Mesodermal cell (in vitro differentiated cells): ENCODE results near the gene HAUS3.

ENCODE experiments used
- H3K27ac ChIP-seq: 2 replicates; pipeline ENCODE4 v1.7.0; 2013; ENCODE audit warnings: mild to moderate bottlenecking, low read depth, low read length, moderate library complexity; ENCODE audit not compliant: severe bottlenecking
- H3K36me3 ChIP-seq: 2 replicates; pipeline ENCODE4 v1.7.1; 2013; ENCODE audit warnings: mild to moderate bottlenecking, low read length, moderate library complexity; ENCODE audit not compliant: control insufficient read depth, insufficient read depth
- H3K4me1 ChIP-seq: one replicate; pipeline ENCODE4 v1.7.1; 2013; ENCODE audit warnings: mild to moderate bottlenecking, low read length; ENCODE audit not compliant: insufficient read depth, control insufficient read depth, poor library complexity, severe bottlenecking
- H3K4me3 ChIP-seq: 2 replicates; pipeline ENCODE4 v1.7.0; 2013; ENCODE audit warnings: low read length, control low read depth, mild to moderate bottlenecking; ENCODE audit not compliant: insufficient read depth, poor library complexity, severe bottlenecking; ENCODE audit errors: extremely low read depth
- H3K9me3 ChIP-seq: 2 replicates; pipeline ENCODE4 v1.7.1; 2013; ENCODE audit warnings: mild to moderate bottlenecking, low read length, moderate library complexity; ENCODE audit not compliant: control insufficient read depth
- WGBS, 2 experiments: methylation state at CpG; one replicate each; pipeline ENCODE4 v1.1.5; 2013; ENCODE audit warnings: missing lambda C conversion rate in 2 of 2; ENCODE audit not compliant: insufficient coverage in 2 of 2; 5-methylcytosine and 5-hydroxymethylcytosine counted together

Gene HAUS3

GRCh38 chr4:2268357-2269205, 26.7 kb upstream of the HAUS3 start:
- Histone ChIP-seq H3K36me3 (no peaks in the 10 kb centered on the region), H3K9me3 (no peaks in the 10 kb centered on the region), H3K27ac (no peak overlapping the region), H3K4me3 (no peak overlapping the region), H3K4me1 (peaks cover 10% of the 10 kb centered on the region)
- WGBS, 2 experiments, result 83 to 90% methylated on average over 16 to 21 of the region's 22 CpGs

DNA sequence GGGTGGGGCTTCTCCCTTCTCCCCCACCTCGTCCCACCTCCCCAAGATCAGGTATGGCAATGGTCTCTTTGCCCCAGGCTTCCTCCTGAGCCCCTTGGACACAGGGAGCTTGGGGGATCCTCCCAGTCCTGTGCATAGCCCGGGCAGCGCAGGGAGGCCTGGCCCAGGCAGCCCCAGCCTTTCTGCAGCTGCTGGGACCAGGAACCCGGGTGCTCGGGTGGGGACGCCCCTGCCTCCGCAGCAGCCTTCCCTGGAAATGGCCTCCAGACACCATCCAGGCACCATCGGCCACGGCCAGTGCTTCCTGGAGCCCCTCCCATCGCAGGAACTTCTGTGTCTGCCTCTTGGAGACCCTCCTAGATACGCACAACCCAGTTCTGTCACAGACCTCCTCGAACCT, 25.9 kb upstream of the HAUS3 start:
- 86 to 95% methylated on average over 9 of the region's 12 CpGs for WGBS, 2 experiments
- Histone ChIP-seq H3K27ac (no peak overlapping the region), H3K36me3 (no peaks in the 10 kb centered on the region), H3K4me3 (no peak overlapping the region), H3K4me1 (peaks cover 13% of the 10 kb centered on the region), H3K9me3 (no peaks in the 10 kb centered on the region)

DNA sequence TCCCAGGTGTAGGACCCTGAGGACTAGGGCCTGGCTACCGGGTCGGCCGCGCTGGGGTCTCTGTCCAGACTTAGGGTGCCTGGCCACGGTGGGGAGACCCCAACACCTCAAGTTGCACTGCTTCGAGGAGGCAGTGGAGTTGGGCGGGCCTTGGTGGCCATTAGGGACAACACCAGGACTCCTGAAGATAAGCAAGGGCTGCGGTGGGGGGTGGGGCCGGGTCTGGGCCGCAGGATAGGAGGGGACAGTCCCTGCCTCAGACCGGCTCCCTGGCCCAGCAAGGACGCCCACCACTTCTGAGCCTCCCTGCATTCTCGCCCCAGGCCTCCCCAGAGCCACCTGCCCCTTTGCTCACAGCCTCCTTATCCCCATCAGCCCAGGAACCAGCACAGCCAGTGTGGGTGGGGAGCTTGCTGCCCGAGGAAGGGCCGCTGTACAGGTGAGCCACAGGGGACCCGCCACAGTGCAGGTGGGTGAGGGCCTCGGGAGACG, 25.4 kb upstream of the HAUS3 start:
- Histone ChIP-seq H3K36me3 (no peaks in the 10 kb centered on the region), H3K27ac (no peak overlapping the region), H3K4me1 (peaks cover 13% of the 10 kb centered on the region), H3K4me3 (no peak overlapping the region), H3K9me3 (no peaks in the 10 kb centered on the region)
- 86% methylated on average over 14 of the region's 18 CpGs for WGBS, 2 experiments

DNA sequence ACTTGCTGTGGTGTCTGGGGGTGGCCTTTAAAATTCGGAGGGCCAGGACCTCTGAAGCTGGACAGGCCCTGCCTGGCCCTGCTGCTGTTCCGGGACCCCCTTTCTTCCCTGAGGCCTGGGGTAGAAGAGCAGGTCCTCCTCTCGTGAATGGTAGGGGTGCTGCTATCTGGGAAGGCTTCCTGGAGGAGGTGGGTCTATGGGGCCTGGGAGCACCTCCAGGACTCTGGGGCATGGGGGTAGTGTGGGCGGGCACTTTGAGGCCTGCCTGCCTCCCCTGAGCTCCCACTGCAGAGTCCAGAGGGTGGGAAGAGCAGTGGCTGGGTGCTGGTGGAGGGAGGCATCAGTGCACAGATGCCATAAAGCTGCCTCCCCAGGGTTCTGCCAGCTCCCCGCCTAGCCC, 24.9 kb upstream of the HAUS3 start:
- H3K27ac ChIP-seq, result no peak overlapping the region
- 72 to 100% methylated on average over 3 to 4 of the region's 5 CpGs for WGBS, 2 experiments
- peaks cover 13% of the 10 kb centered on the region for H3K4me1 ChIP-seq
- no peaks in the 10 kb centered on the region for H3K36me3 ChIP-seq
- H3K9me3 ChIP-seq, result no peaks in the 10 kb centered on the region
- no peak overlapping the region for H3K4me3 ChIP-seq

DNA sequence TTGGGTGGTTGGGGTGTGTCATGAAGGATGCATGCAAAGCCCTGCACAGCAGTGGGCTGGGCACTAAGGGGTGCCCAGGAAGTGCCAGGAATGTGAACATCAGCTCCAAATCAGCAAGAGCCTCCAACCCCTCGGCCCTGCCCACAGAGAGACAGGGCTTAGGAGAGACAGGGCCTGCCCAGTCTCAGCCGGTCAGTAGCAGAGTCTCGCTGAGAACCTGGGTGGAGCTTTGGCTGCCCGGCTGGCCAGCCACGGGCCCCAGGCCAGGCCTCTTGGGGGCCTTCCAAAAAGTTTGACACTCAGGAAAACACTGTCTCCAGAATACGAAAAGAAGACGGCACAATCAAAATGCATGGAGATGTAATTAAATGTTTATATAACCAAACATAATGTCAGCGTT, 24.3 kb upstream of the HAUS3 start:
- Histone ChIP-seq H3K36me3 (no peaks in the 10 kb centered on the region), H3K4me1 (peaks cover 13% of the 10 kb centered on the region), H3K4me3 (no peak overlapping the region), H3K27ac (no peak overlapping the region), H3K9me3 (no peaks in the 10 kb centered on the region)
- WGBS, 2 experiments, result 81 to 86% methylated on average over 4 to 5 of the region's 8 CpGs

GRCh38 chr4:2265113-2266110, 23.5 kb upstream of the HAUS3 start:
- no peak overlapping the region for H3K4me3 ChIP-seq
- 93 to 94% methylated on average over 9 to 11 of the region's 19 CpGs for WGBS, 2 experiments
- peaks cover 2% of the 10 kb centered on the region for H3K36me3 ChIP-seq

GRCh38 chr4:2264481-2265041, 22.6 kb upstream of the HAUS3 start:
- 82 to 85% methylated on average over 5 of the region's 6 CpGs for WGBS, 2 experiments
- H3K4me3 ChIP-seq, result no peak overlapping the region
- H3K9me3 ChIP-seq, result no peaks in the 10 kb centered on the region
- peaks cover 21% of the 10 kb centered on the region for H3K4me1 ChIP-seq
- no peak overlapping the region for H3K27ac ChIP-seq
- H3K36me3 ChIP-seq, result peaks cover 7% of the 10 kb centered on the region

More at GRCh38 chr4:2265113-2266110, 23.5 kb upstream of the HAUS3 start:
- H3K4me1 ChIP-seq, result peaks cover 15% of the 10 kb centered on the region
- no peaks in the 10 kb centered on the region for H3K9me3 ChIP-seq
- H3K27ac ChIP-seq, result no peak overlapping the region

DNA sequence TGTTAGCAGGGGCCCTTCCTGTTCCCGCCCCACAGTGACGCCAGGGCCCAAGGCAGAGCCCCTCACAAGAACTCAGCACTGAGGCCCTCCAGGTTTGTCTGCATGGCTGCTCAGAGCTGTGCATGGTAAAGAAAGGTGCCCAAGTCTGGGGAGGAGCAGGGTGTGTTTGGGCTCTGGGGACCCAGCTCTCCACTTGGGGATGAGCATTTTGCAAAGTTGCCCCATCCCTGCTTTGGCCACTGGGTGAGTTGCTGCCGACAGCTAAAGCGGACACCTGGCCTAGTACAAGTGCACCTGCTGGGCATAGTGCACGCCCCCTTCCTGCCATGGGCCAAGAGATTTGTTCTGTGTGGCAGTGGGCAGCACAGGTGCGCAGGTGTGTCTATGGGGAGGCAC, 22.0 kb upstream of the HAUS3 start:
- Histone ChIP-seq H3K9me3 (no peaks in the 10 kb centered on the region), H3K36me3 (peaks cover 10% of the 10 kb centered on the region), H3K4me1 (peaks cover 23% of the 10 kb centered on the region), H3K27ac (no peak overlapping the region), H3K4me3 (no peak overlapping the region)
- WGBS, 2 experiments, result 73 to 81% methylated on average over 2 to 4 of the region's 6 CpGs

GRCh38 chr4:2262944-2263250, 21.0 kb upstream of the HAUS3 start:
- peaks cover 18% of the 10 kb centered on the region for H3K36me3 ChIP-seq
- WGBS, 2 experiments, result 63 to 64% methylated on average over 7 to 10 of the region's 13 CpGs
- no peaks in the 10 kb centered on the region for H3K9me3 ChIP-seq
- peaks cover 18% of the 10 kb centered on the region for H3K4me1 ChIP-seq
- peak overlapping the region; percentile 87 for H3K27ac ChIP-seq
- peak overlapping the region; percentile 57 for H3K4me3 ChIP-seq

- Histone ChIP-seq H3K4me1 (peaks cover 18% of the 10 kb centered on the region), H3K4me3 (peak overlapping the region; percentile 83), H3K9me3 (no peaks in the 10 kb centered on the region), H3K36me3 (peaks cover 24% of the 10 kb centered on the region), H3K27ac (peak overlapping the region; percentile 87)
- WGBS, 2 experiments, result 1 to 3% methylated on average over 73 to 96 of the region's 98 CpGs
Observed at GRCh38 chr4:2262145-2262943, 20.4 kb upstream of the HAUS3 start.
